HEK293 (cell line): ENCODE results near the gene RNF31.

Experiments
- KLF10 ChIP-seq: fragments of 450-650 bp; IDR thresholded peaks from 2 replicates; pipeline ENCODE4 v1.5.1; 2018; ENCODE audit warnings: missing biosample characterization, mild to moderate bottlenecking, missing genetic modification characterization
- KLF16 ChIP-seq: fragments of 450-650 bp; formaldehyde crosslinking; IDR thresholded peaks from 2 replicates; pipeline ENCODE4 v1.5.1; 2017; ENCODE audit warnings: missing biosample characterization, missing genetic modification characterization
- SP2 ChIP-seq: fragments of 450-650 bp; formaldehyde crosslinking; IDR thresholded peaks from 2 replicates; pipeline ENCODE4 v1.5.1; 2016; ENCODE audit warnings: missing biosample characterization, missing genetic modification characterization
- SP3 ChIP-seq: fragments of 450-650 bp; formaldehyde crosslinking; IDR thresholded peaks from 2 replicates; pipeline ENCODE4 v1.5.1; 2016; ENCODE audit warnings: missing biosample characterization, missing genetic modification characterization
- SP7 ChIP-seq: fragments of 450-650 bp; formaldehyde crosslinking; IDR thresholded peaks from 2 replicates; pipeline ENCODE4 v1.5.1; 2016; ENCODE audit warnings: missing biosample characterization, missing genetic modification characterization
- TSHZ1 ChIP-seq: fragments of 450-650 bp; formaldehyde crosslinking; IDR thresholded peaks from 2 replicates; pipeline ENCODE4 v1.5.1; 2016; ENCODE audit warnings: missing biosample characterization, missing genetic modification characterization, borderline replicate concordance
- YY2 ChIP-seq: fragments of 450-650 bp; formaldehyde crosslinking; IDR thresholded peaks from 2 replicates; pipeline ENCODE4 v1.5.1; 2016; ENCODE audit warnings: missing biosample characterization, missing genetic modification characterization
- ZBTB21 ChIP-seq: fragments of 450-650 bp; formaldehyde crosslinking; IDR thresholded peaks from 2 replicates; pipeline ENCODE4 v1.5.1; 2017; ENCODE audit warnings: missing biosample characterization, missing genetic modification characterization
- ZBTB26 ChIP-seq: fragments of 450-650 bp; formaldehyde crosslinking; optimal IDR thresholded peaks from 2 replicates; pipeline ENCODE3; 2016; ENCODE audit warnings: missing biosample characterization, mild to moderate bottlenecking, missing genetic modification characterization
- ZFP3 ChIP-seq: fragments of 450-650 bp; formaldehyde crosslinking; IDR thresholded peaks from 2 replicates; pipeline ENCODE4 v1.5.1; 2016; ENCODE audit warnings: low read depth, missing biosample characterization, missing genetic modification characterization
- ZNF132 ChIP-seq: fragments of 450-650 bp; formaldehyde crosslinking; IDR thresholded peaks from 2 replicates; pipeline ENCODE4 v1.5.1; 2017; ENCODE audit warnings: missing biosample characterization, missing genetic modification characterization, borderline replicate concordance
- ZNF148 ChIP-seq: fragments of 450-650 bp; formaldehyde crosslinking; IDR thresholded peaks from 2 replicates; pipeline ENCODE4 v1.5.0; 2017; ENCODE audit warnings: missing biosample characterization, missing genetic modification characterization, borderline replicate concordance
- ZNF214 ChIP-seq: fragments of 450-650 bp; formaldehyde crosslinking; IDR thresholded peaks from 2 replicates; pipeline ENCODE4 v1.5.1; 2017; ENCODE audit warnings: missing biosample characterization, mild to moderate bottlenecking, missing genetic modification characterization, borderline replicate concordance
- ZNF239 ChIP-seq: fragments of 450-650 bp; formaldehyde crosslinking; IDR thresholded peaks from 2 replicates; pipeline ENCODE4 v1.5.1; 2016; ENCODE audit warnings: missing biosample characterization, missing genetic modification characterization
- ZNF24 ChIP-seq: fragments of 450-650 bp; formaldehyde crosslinking; IDR thresholded peaks from 2 replicates; pipeline ENCODE4 v1.5.1; 2016; ENCODE audit warnings: missing biosample characterization, missing genetic modification characterization
- ZNF548 ChIP-seq: fragments of 450-650 bp; formaldehyde crosslinking; IDR thresholded peaks from 2 replicates; pipeline ENCODE4 v1.5.1; 2016; ENCODE audit warnings: missing biosample characterization, missing genetic modification characterization
- ZNF629 ChIP-seq: fragments of 450-650 bp; formaldehyde crosslinking; IDR thresholded peaks from 2 replicates; pipeline ENCODE4 v1.5.1; 2017; ENCODE audit warnings: missing biosample characterization, missing genetic modification characterization
- ZNF76 ChIP-seq: fragments of 450-650 bp; formaldehyde crosslinking; IDR thresholded peaks from 2 replicates; pipeline ENCODE4; 2016; ENCODE audit warnings: low read depth, missing biosample characterization, missing genetic modification characterization, borderline replicate concordance
- ZNF791 ChIP-seq: fragments of 450-650 bp; formaldehyde crosslinking; IDR thresholded peaks from 2 replicates; pipeline ENCODE4 v1.5.1; 2016; ENCODE audit warnings: missing biosample characterization, missing genetic modification characterization
- ZXDB ChIP-seq: fragments of 450-650 bp; formaldehyde crosslinking; IDR thresholded peaks from 2 replicates; pipeline ENCODE4 v1.5.1; 2016; ENCODE audit warnings: missing biosample characterization, missing genetic modification characterization
- TF ChIP-seq, protein P1 (sequence below): sonication (generic); formaldehyde crosslinking; IDR thresholded peaks from 2 replicates; pipeline ENCODE4 v1.8.1; 2022; ENCODE audit warnings: mild to moderate bottlenecking, moderate library complexity, missing genetic modification reagents
- TF ChIP-seq, protein P2 (sequence below): fragments of 450-650 bp; formaldehyde crosslinking; IDR thresholded peaks from 2 replicates; pipeline ENCODE4 v1.5.1; 2016; ENCODE audit warnings: missing biosample characterization, missing genetic modification characterization
- TF ChIP-seq, protein P3 (sequence below): fragments of 450-650 bp; formaldehyde crosslinking; IDR thresholded peaks from 2 replicates; pipeline ENCODE4 v1.5.1; 2017; ENCODE audit warnings: missing biosample characterization, missing genetic modification characterization
- TF ChIP-seq, protein P4 (sequence below): fragments of 450-650 bp; formaldehyde crosslinking; IDR thresholded peaks from 2 replicates; pipeline ENCODE4 v1.5.1; 2017; ENCODE audit warnings: missing biosample characterization, missing genetic modification characterization

The RNF31 gene

GRCh38 chr14:24188251-24189058 lies 41.2 kb downstream of the RNF31 start, which contains the start of gene IPO4 (continued):
- TF ChIP-seq, protein P1, sequence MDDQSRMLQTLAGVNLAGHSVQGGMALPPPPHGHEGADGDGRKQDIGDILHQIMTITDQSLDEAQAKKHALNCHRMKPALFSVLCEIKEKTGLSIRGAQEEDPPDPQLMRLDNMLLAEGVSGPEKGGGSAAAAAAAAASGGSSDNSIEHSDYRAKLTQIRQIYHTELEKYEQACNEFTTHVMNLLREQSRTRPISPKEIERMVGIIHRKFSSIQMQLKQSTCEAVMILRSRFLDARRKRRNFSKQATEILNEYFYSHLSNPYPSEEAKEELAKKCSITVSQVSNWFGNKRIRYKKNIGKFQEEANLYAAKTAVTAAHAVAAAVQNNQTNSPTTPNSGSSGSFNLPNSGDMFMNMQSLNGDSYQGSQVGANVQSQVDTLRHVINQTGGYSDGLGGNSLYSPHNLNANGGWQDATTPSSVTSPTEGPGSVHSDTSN (CRISPR knock-in tag): peak; percentile 73; the same call in 1 of the 2 replicates
- TF ChIP-seq ZNF629 (tag by site-specific recombination) (peak; percentile 89), SP7 (tag by site-specific recombination) (peak; percentile 93), ZNF24 (tag by site-specific recombination) (peak; percentile 93), SP2 (tag by site-specific recombination) (peak; percentile 88), ZBTB26 (tag by site-specific recombination) (peak; percentile 46), ZFP3 (no peak), ZNF214 (tag by site-specific recombination) (no peak), ZNF132 (tag by site-specific recombination) (no peak), ZNF76 (tag by site-specific recombination) (peak; percentile 84), YY2 (tag by site-specific recombination) (0 out of 2 replicates have a peak, but pooled peaks have one; percentile 60), ZNF548 (no peak), ZXDB (tag by site-specific recombination) (peak; percentile 95), ZBTB21 (peak; percentile 49; the same call in 1 of the 2 replicates), ZNF148 (tag by site-specific recombination) (peak; percentile 92; the same call in 1 of the 2 replicates), TSHZ1 (tag by site-specific recombination) (peak; percentile 84), SP3 (tag by site-specific recombination) (peak; percentile 90), KLF16 (tag by site-specific recombination) (peak; percentile 99), KLF10 (peak; percentile 92), ZNF239 (tag by site-specific recombination) (0 out of 2 replicates have a peak, but pooled peaks have one; percentile 37), ZNF791 (tag by site-specific recombination) (no peak)
- TF ChIP-seq, protein P2, sequence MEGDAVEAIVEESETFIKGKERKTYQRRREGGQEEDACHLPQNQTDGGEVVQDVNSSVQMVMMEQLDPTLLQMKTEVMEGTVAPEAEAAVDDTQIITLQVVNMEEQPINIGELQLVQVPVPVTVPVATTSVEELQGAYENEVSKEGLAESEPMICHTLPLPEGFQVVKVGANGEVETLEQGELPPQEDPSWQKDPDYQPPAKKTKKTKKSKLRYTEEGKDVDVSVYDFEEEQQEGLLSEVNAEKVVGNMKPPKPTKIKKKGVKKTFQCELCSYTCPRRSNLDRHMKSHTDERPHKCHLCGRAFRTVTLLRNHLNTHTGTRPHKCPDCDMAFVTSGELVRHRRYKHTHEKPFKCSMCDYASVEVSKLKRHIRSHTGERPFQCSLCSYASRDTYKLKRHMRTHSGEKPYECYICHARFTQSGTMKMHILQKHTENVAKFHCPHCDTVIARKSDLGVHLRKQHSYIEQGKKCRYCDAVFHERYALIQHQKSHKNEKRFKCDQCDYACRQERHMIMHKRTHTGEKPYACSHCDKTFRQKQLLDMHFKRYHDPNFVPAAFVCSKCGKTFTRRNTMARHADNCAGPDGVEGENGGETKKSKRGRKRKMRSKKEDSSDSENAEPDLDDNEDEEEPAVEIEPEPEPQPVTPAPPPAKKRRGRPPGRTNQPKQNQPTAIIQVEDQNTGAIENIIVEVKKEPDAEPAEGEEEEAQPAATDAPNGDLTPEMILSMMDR (tag by site-specific recombination): no peak; the same call in 1 of the 2 replicates
- TF ChIP-seq, protein P3, sequence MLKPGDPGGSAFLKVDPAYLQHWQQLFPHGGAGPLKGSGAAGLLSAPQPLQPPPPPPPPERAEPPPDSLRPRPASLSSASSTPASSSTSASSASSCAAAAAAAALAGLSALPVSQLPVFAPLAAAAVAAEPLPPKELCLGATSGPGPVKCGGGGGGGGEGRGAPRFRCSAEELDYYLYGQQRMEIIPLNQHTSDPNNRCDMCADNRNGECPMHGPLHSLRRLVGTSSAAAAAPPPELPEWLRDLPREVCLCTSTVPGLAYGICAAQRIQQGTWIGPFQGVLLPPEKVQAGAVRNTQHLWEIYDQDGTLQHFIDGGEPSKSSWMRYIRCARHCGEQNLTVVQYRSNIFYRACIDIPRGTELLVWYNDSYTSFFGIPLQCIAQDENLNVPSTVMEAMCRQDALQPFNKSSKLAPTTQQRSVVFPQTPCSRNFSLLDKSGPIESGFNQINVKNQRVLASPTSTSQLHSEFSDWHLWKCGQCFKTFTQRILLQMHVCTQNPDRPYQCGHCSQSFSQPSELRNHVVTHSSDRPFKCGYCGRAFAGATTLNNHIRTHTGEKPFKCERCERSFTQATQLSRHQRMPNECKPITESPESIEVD (tag by site-specific recombination): 0 out of 2 replicates have a peak, but pooled peaks have one; percentile 15
- TF ChIP-seq, protein P4, sequence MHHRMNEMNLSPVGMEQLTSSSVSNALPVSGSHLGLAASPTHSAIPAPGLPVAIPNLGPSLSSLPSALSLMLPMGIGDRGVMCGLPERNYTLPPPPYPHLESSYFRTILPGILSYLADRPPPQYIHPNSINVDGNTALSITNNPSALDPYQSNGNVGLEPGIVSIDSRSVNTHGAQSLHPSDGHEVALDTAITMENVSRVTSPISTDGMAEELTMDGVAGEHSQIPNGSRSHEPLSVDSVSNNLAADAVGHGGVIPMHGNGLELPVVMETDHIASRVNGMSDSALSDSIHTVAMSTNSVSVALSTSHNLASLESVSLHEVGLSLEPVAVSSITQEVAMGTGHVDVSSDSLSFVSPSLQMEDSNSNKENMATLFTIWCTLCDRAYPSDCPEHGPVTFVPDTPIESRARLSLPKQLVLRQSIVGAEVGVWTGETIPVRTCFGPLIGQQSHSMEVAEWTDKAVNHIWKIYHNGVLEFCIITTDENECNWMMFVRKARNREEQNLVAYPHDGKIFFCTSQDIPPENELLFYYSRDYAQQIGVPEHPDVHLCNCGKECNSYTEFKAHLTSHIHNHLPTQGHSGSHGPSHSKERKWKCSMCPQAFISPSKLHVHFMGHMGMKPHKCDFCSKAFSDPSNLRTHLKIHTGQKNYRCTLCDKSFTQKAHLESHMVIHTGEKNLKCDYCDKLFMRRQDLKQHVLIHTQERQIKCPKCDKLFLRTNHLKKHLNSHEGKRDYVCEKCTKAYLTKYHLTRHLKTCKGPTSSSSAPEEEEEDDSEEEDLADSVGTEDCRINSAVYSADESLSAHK (tag by site-specific recombination): no peak; the same call in 1 of the 2 replicates
